K562 (cell line): ENCODE results near the gene ATP6V0E1. TPM values are rescaled to one million over a fixed set of nuclear protein-coding genes. Genes with fewer than 3 reads are reported as not detected.

ENCODE experiments used
- ATAC-seq: fragments of 200-7000 bp; cut with Tn5 transposase; 3 replicates; pipeline ENCODE4 v1.9.1; 2020; ENCODE audit warnings: moderate library complexity
- BruUV-seq: library from RNA; stranded (reverse); fragments of 400-500 nt; replicated peaks from 2 replicates; lab custom pipeline; 2021; lab: Mats Ljungman, UMichigan
- CTCF ChIA-PET: fragments of 300-600 bp; formaldehyde crosslinking; extraction: SDS; loops from one replicate; lab custom pipeline; 2021; ENCODE audit warnings: low intra/inter-chr PET ratio; lab: Yijun Ruan, JAX
- POLR2A ChIA-PET: fragments of 300-600, 350-650 bp; sonication (Branson Sonifier 250); formaldehyde crosslinking; extraction: SDS; loops from one replicate; lab custom pipeline; 2021; ENCODE audit warnings: antibody characterized with exemption, inconsistent platforms; lab: Yijun Ruan, JAX
- DNase-seq, 4 experiments: peaks; one replicate each; pipeline versions ENCODE4 v3.0.0 to v3.0.0-alpha.2; 2011 to 2018; ENCODE audit warnings: low spot score in 3 of 4, mixed read lengths in 3 of 4; ENCODE audit errors: extremely low read depth in 1 of 4
- FAIRE-seq: peaks from 2 replicates; lab custom pipeline; 2011; peaks lifted over from hg19 to GRCh38; lab: Jason Lieb, UNC
- H2AFZ ChIP-seq: 2 replicates; pipeline ENCODE4 v1.6.0; 2011; ENCODE audit warnings: low read depth, low read length, control low read depth, inconsistent platforms
- H3K27ac ChIP-seq: fragments of 200-600 bp; 3 replicates; pipeline ENCODE4 v1.8.0; 2011; ENCODE audit warnings: low read depth, mild to moderate bottlenecking, control low read depth, inconsistent platforms, low read length, moderate library complexity, mixed read lengths; ENCODE audit errors: extremely low read depth
- H3K27me3 ChIP-seq, 2 experiments: fragments of 300-600 bp in 1 of 2; 2 replicates in 1 of 2; 3 replicates in 1 of 2; pipeline versions ENCODE4 v1.6.0 to v1.8.0; 2011; ENCODE audit warnings: inconsistent platforms in 2 of 2, low read length in 2 of 2, mild to moderate bottlenecking in 1 of 2, mixed read lengths in 1 of 2, moderate library complexity in 1 of 2; ENCODE audit not compliant: control insufficient read depth in 2 of 2, insufficient read depth in 2 of 2
- H3K36me3 ChIP-seq: fragments of 300-600 bp; 3 replicates; pipeline ENCODE4 v1.8.0; 2011; ENCODE audit warnings: mild to moderate bottlenecking, low read length, inconsistent platforms; ENCODE audit not compliant: control insufficient read depth, insufficient read depth
- H3K4me1 ChIP-seq, 2 experiments: fragments of 200-600 bp in 1 of 2; replicated peaks in 1 of 2; 2 replicates in 1 of 2; 3 replicates in 1 of 2; pipeline versions ENCODE4 v1.5.1 to v1.8.0; 2011; ENCODE audit warnings: inconsistent platforms in 2 of 2, low read length in 2 of 2, mild to moderate bottlenecking in 1 of 2, mixed read lengths in 1 of 2, moderate library complexity in 1 of 2; ENCODE audit not compliant: control insufficient read depth in 2 of 2, insufficient read depth in 2 of 2
- H3K4me2 ChIP-seq: 2 replicates; pipeline ENCODE4 v1.6.1; 2011; ENCODE audit warnings: low read length, control low read depth, inconsistent platforms, mixed read lengths; ENCODE audit not compliant: insufficient read depth
- H3K4me3 ChIP-seq: fragments of 200-600 bp; sonication (generic), shearing (Covaris generic); 2 replicates; pipeline ENCODE4 v1.5.1; 2016; ENCODE audit warnings: control low read depth, inconsistent platforms
- H3K79me2 ChIP-seq: fragments of 200-600 bp; 3 replicates; pipeline ENCODE4 v1.8.0; 2011; ENCODE audit warnings: low read length, inconsistent platforms; ENCODE audit not compliant: control insufficient read depth, insufficient read depth
- H3K9ac ChIP-seq, 2 experiments: 2 replicates each; pipeline versions ENCODE4 v1.6.0 to v1.6.1; 2011; ENCODE audit warnings: low read depth in 2 of 2, low read length in 2 of 2, control low read depth in 1 of 2, inconsistent platforms in 1 of 2, mild to moderate bottlenecking in 1 of 2, mixed read lengths in 1 of 2; ENCODE audit not compliant: insufficient read depth in 1 of 2
- H3K9me1 ChIP-seq: one replicate; pipeline ENCODE4 v1.6.0; 2011; ENCODE audit warnings: inconsistent platforms, mild to moderate bottlenecking, low read length, moderate library complexity; ENCODE audit not compliant: control insufficient read depth, insufficient read depth
- H3K9me3 ChIP-seq: replicated peaks from 2 replicates; pipeline ENCODE4 v1.5.1; 2011; ENCODE audit warnings: low read depth, low read length, inconsistent platforms; ENCODE audit not compliant: control insufficient read depth, insufficient read depth
- H4K20me1 ChIP-seq: replicated peaks from 2 replicates; pipeline ENCODE4 v1.6.1; 2011; ENCODE audit warnings: low read length, inconsistent platforms, mixed read lengths; ENCODE audit not compliant: control insufficient read depth, insufficient read depth
- ADNP ChIP-seq: fragments of 200-800 bp; sonication (Bioruptor generic); IDR thresholded peaks from 2 replicates; pipeline ENCODE4 v1.6.1; 2016; ENCODE audit warnings: missing genetic modification characterization, missing compliant biosample characterization
- C11orf30 ChIP-seq: fragments of 450-650 bp; IDR thresholded peaks from 2 replicates; pipeline ENCODE4 v1.6.1; 2016; ENCODE audit warnings: low read depth, mild to moderate bottlenecking
- CCAR2 ChIP-seq: fragments of 200-400 bp; formaldehyde crosslinking; IDR thresholded peaks from 2 replicates; pipeline ENCODE4 v1.6.1; 2017; ENCODE audit warnings: mild to moderate bottlenecking, low read depth, low read length
- XRCC4 ChIP-seq: IDR thresholded peaks from one replicate; pipeline ENCODE4 v1.6.1; 2011; ENCODE audit not compliant: insufficient read depth, insufficient read length; ENCODE audit errors: extremely low read depth
- ZC3H11A ChIP-seq: IDR thresholded peaks from 2 replicates; pipeline ENCODE4 v1.6.1; 2012; ENCODE audit warnings: low read depth, low read length, improper control_type of control experiment
- ZNF507 ChIP-seq: conservative IDR thresholded peaks from 2 replicates; pipeline ENCODE4 v1.6.1; 2017; ENCODE audit warnings: missing genetic modification characterization, missing compliant biosample characterization
- WGBS: fragments of 100-300 bp; shearing (Covaris generic); methylation state at CpG from one replicate; pipeline ENCODE4 v1.1.6; 2016; ENCODE audit warnings: low coverage, mixed read lengths; ENCODE audit not compliant: insufficient coverage; ENCODE audit errors: missing lambda C conversion rate; 5-methylcytosine and 5-hydroxymethylcytosine counted together
- in situ Hi-C: fragments of 300-500 bp; cut with MboI; formaldehyde crosslinking; loops from 4 replicates; pipeline ENCODE4 v1.15.0; 2018; ENCODE audit warnings: inconsistent platforms, mixed read lengths
- intact Hi-C: fragments of 100-400 bp; cut with micrococcal nuclease; formaldehyde crosslinking; loops from 2 replicates; pipeline ENCODE4 v1.14.2; 2022
- polyA plus RNA-seq, 8 experiments: library from polyadenylated mRNA; depleted of rRNA in 4 of 8; stranded (reverse) in 5 of 8; unstranded in 3 of 8; fragments of >200 nt; fragmentation: Nextera tagmentation in 2 of 8; fragmentation: Illumina TruSeq in 1 of 8; extraction: Ambion mirVana in 2 of 8; extraction: Trizol in 1 of 8; gene quantifications; 2 replicates each; pipeline versions ENCODE4 v1.2.1 to v1.2.3, GENCODE V29; 2011 to 2014; ENCODE audit warnings: inconsistent platforms in 1 of 8, missing spikeins in 1 of 8
- total RNA-seq, 7 experiments: library from RNA; depleted of rRNA in 6 of 7; stranded (reverse); fragments of >200 nt in 6 of 7; fragmentation: Illumina TruSeq in 2 of 7; extraction: Trizol in 2 of 7; gene quantifications; 2 replicates each; pipeline versions ENCODE4 v1.2.1 to v1.2.3, GENCODE V29; 2011 to 2021; ENCODE audit warnings: low replicate concordance in 1 of 7
- TF ChIP-seq, protein P1 (sequence below), 3 experiments: fragments of 200-800 bp in 1 of 3; sonication (Bioruptor generic) in 1 of 3; sonication (generic) in 1 of 3; formaldehyde crosslinking in 1 of 3; IDR thresholded peaks; 2 replicates each; pipeline versions ENCODE4 v1.6.1 to v1.8.0; 2016 to 2022; ENCODE audit warnings: mild to moderate bottlenecking in 2 of 3, missing compliant biosample characterization in 2 of 3, missing genetic modification characterization in 2 of 3, missing genetic modification reagents in 1 of 3

Gene ATP6V0E1
- total and polyA plus RNA-seq, 9 of the 15 experiments (the other 6 are each of a cell fraction or from before 2014, with no cell fraction given) = 63.8 to 395 (median 112) TPM

GRCh38 chr5:172971482-172971881 is 12.1 kb upstream of the ATP6V0E1 start (continued):
- no peak for TF ChIP-seq ZC3H11A
- TF ChIP-seq ADNP (tag) = peak; percentile 49; the same call in 1 of the 2 replicates
- TF ChIP-seq, protein P1, sequence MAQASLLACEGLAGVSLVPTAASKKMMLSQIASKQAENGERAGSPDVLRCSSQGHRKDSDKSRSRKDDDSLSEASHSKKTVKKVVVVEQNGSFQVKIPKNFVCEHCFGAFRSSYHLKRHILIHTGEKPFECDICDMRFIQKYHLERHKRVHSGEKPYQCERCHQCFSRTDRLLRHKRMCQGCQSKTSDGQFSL (CRISPR knock-in tag; IDR thresholded peaks at IDR 0.05) = no peak
- TF ChIP-seq, protein P1 (tag; IDR thresholded peaks at IDR 0.05) = no peak

DNA sequence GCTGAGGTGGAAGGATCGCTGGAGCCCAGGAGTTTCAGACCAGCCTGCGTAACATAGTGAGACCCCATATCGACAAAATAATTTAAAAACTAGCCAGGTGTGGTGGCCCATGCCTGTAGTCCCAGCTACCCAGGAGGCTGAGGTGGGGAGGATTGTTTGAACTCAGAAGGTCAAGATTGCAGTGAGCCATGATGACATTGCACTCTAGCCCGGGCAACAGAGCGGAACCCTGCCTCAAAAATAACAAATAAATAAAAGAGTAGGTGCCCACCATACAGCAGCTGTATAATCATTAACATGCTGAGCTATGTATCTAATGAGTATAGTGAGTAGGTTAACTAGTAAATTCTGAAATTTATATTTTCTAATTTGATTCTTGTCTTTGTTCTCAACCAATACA is 11.0 kb upstream of the ATP6V0E1 start:
- Histone ChIP-seq H3K27me3 (0 out of 5 replicates have a peak, but pooled peaks cover 0 to 2% of the 10 kb centered on the region in 2 experiments), H3K9me1 (no peaks in the 10 kb centered on the region), H3K9ac (no peak overlapping the region), H2AFZ (no peak overlapping the region), H3K27ac (no peak overlapping the region), H3K36me3 (peaks cover 16% of the 10 kb centered on the region; the same call in 1 of the 3 replicates), H3K4me1 (peaks cover 3 to 13% of the 10 kb centered on the region in 2 experiments; a peak in 3 of 5 replicates), H3K4me2 (no peak overlapping the region), H4K20me1 (peaks cover 6% of the 10 kb centered on the region; the same call in 1 of the 2 replicates), H3K79me2 (no peaks in the 10 kb centered on the region), H3K9me3 (no peaks in the 10 kb centered on the region), H3K4me3 (no peak overlapping the region)
- ChIA-PET CTCF (no interaction called here), POLR2A (interaction anchor here (0.6 to 3.2 kb wide), 6 partner anchors 10 to 1578 kb away, joined by 3 to 36 read pairs (median 3); partner anchors contain the start of gene ATP6V0E1)
- intact Hi-C loops = no loop called here
- BruUV-seq = no TSS peak
- ATAC-seq (peak; percentile 48; the same call in 2 of the 3 replicates), DNase-seq (no peak), FAIRE-seq (no peak)
- 56% methylated on average over 4 of the region's 5 CpGs for WGBS
- in situ Hi-C loops = no loop called here
- no peak for TF ChIP-seq XRCC4
- no peak for TF ChIP-seq CCAR2
- TF ChIP-seq ZNF507 (tag) = no peak
- peak; percentile 26; the same call in 1 of the 2 replicates for TF ChIP-seq C11orf30
